Right renal cortex interstitium (tissue), 3 donors: ENCODE data around the gene FMN1. TPM values are rescaled to one million over a fixed set of nuclear protein-coding genes. Genes with fewer than 3 reads are reported as not detected.
"Not testable (repeated sequence)": the region's sequence is repeated elsewhere in the genome, so short reads cannot be mapped to it uniquely, and the experiment has no call there.

Experiments
- DNase-seq, 3 donors: peaks; one replicate each; pipeline ENCODE4 v3.0.0-alpha.2; 2013; ENCODE audit warnings: low read depth in 3 of 3, low spot score in 2 of 3
- polyA plus RNA-seq, 3 donors: library from polyadenylated mRNA; unstranded; fragments of 120-200 nt; gene quantifications; one replicate each; pipeline ENCODE4 v1.2.1, GENCODE V29; 2013; ENCODE audit not compliant: insufficient read length in 3 of 3

FMN1 gene
- polyA plus RNA-seq, 3 donors, result 14.2 to 18.6 (median 16.4) TPM

- DNase-seq, result no peak
These were observed 98.9 kb downstream of the FMN1 start for GRCh38 chr15:33095641-33096040.

DNA sequence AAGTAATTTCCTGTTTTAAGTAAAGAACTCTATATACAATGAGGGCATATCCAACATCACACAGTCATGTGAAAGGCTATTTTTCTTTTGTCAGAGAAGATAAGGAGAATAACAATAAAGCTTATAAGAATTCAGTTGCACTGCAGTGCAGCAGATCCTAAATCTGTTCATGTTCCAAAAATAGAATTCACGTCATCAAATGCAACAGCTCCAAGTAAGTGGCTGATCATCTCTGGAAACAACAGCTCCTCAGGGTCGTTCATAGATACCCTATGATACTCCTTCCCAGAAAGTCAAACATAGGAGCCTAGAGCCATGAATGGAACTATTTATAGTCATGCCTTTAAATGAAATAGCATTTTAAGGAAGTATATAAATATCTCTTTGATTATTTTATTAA, 100.2 kb downstream of the FMN1 start:
- DNase-seq, result no peak

- no peak for DNase-seq
These were observed 101.3 kb downstream of the FMN1 start for GRCh38 chr15:33093222-33093621.

- no peak for DNase-seq
These were observed 102.4 kb downstream of the FMN1 start for GRCh38 chr15:33091983-33092693.

DNA sequence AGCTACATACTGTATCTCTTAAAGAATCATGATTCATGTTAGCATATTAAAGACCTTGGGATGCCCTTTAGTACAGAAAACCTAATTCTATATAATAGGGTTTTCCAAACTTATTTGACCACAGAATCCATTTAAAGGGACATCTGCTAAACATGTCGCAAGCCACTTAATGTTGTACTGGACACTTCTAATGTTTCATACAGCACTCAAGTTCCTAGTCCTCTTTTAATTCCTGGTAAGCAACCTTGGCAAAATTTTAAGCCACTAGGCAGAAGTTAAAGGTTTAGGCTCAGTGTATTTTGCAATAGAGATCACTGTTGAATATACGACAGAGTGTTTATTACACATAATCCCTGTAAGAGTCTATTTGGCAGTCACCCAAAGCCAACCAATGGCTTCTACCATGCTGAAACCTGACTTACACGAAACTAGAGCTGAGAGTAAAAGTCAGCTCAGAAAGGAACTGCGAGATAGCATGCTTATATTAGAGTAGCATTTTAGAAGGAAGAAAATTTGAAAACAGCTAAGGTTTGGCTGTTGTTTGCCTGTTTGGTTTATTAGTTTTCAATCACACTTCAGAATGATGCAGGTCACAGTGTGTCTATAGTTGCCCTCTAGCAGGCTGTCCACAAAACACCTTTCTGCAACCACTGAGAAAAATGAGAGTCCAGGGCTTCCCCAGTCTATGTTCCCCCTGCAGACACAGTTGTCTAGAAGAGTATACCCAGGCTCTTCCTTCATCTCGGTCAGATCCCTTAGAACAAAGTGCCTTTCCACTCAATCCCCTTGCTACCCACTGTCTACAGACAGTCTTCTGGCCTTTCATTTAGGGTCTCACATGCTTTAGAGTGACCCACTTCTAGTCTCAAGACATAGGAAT, 104.4 kb downstream of the FMN1 start:
- no peak for DNase-seq

DNA sequence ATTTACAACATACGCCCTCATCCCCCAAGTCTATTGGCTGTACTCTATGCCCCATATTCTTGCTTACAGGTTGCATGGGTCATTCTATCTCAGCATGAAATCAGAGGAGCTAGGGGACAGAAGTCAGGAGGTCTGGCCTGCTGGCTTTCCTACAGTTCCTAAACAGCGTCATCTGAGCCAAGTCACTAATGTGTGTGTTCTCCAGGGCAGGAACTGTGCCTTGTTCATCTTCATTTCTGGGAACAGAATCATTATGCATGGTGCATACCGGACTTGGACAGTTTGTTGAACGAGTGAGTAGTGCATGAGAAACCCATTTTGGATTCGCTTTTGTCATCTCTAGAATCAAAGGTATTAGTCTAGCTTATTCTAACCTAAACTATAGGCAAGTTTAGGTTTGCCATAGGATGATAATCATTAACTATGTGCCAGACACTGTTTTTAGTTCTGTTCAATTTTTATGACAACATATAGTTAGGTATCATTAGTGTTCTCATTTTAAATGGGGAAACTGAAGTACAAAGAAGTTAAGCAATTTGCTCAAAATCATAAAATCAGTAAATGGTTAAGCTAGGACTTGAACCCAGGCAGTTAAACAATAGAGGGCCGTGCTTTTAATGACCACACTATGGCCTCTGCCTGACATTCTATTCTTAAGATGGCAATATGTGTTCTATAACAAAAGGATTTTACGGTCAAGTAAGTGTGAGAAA, 105.2 kb downstream of the FMN1 start:
- DNase-seq, result no peak

GRCh38 chr15:33086500-33087121, 107.9 kb downstream of the FMN1 start:
- no peak for DNase-seq

DNA sequence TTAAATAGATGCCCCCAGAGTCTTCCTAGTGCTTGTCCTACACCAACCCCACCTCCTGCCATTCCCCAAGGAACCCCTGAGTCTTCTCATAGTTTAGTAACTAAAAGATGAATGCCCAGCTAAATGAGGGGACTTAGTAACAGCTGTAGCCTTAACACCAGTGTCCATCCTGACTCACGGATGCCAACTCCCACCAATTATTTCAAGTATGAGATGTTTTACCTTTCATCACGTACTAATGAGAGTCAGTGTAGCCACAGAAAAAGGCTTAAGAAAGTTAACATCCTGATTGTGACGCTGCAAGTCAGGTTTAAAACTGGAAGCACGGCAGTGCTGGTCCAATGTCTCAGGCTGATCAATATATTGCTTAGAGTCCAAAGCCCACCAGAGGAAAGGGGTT, 109.9 kb downstream of the FMN1 start:
- DNase-seq, result no peak

GRCh38 chr15:33083232-33084081, 111.1 kb downstream of the FMN1 start:
- DNase-seq, result no peak

GRCh38 chr15:33080006-33080405, 114.5 kb downstream of the FMN1 start:
- no peak for DNase-seq

DNA sequence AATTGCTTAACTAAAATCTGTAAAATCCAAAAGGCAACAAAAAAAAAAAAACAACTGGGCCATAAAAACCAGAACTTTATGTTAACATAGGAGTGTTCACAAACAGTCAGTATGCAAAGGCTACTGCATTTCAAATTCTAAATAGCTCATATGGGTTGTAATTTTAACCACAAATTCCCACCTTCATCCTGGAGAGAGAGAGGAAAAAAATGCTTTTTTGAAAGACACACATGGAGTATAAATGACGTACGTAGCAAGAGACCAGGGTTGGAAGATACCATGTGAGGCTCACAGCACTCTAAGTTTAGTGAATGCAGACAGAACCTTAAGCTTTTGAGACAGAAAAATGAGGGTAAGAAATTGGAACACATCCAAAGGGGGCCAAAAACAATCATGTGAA, 115.9 kb downstream of the FMN1 start:
- DNase-seq, result no peak

- no peak for DNase-seq
These were observed 117.6 kb downstream of the FMN1 start for GRCh38 chr15:33076937-33077336.

DNA sequence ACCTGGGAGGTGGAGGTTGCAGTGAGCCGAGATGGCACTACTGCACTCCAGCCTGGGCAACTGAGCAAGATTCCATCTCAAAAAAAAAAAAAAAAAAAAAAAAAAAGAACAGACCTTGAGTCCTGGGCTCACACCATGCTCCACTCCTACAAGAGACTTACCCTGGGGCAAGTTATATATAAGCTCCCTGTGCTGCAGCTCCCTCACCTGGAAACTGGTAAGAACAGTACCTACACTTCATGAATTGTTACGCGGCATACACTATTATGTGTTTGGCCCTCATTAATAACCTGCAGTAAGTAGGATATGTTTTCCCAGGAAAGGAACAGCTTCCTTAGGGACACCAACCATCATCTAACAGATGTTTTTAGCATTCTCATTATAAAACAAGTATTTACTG, 119.6 kb downstream of the FMN1 start:
- DNase-seq, result no peak

DNA sequence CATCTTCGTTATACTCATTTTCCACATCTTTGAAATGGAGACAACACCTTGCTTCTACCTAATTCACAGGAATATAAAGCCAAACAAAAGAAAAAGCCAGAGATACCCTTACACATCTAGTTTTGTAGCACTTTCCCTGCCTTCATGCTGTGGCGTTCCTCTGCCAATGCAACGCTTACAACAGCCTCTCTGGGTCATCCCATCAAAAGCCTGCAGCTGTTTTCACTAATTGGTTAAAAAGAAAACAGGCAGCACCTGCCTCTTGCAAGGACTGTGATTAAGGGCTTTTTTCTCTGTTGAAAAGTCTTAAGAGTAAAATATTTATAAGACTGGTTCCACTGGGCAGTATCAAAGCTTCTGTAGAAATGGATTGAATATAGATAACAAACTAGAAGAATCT, 120.3 kb downstream of the FMN1 start:
- no peak for DNase-seq

GRCh38 chr15:33071451-33071850, 123.1 kb downstream of the FMN1 start:
- no peak for DNase-seq

DNA sequence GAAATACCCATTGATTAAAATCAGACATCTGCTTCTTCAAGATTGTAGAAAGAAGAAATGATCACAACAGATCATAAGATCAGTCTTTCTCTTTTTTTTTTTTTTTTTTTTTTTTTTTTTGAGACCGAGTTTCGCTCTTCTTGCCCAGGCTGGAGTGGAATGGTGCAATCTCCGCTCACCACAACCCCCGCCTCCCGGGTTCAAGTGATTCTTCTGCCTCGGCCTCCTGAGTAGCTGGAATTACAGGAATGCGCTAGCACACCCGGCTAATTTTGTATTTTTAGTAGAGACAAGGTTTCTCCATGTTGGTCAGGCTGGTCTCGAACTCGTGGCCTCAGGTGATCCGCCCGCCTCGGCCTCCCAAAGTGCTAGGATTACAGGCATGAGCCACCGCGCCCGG, 124.6 kb downstream of the FMN1 start:
- not testable (repeated sequence) for DNase-seq

- no peak for DNase-seq
These were observed 125.4 kb downstream of the FMN1 start for GRCh38 chr15:33069161-33069560.

DNA sequence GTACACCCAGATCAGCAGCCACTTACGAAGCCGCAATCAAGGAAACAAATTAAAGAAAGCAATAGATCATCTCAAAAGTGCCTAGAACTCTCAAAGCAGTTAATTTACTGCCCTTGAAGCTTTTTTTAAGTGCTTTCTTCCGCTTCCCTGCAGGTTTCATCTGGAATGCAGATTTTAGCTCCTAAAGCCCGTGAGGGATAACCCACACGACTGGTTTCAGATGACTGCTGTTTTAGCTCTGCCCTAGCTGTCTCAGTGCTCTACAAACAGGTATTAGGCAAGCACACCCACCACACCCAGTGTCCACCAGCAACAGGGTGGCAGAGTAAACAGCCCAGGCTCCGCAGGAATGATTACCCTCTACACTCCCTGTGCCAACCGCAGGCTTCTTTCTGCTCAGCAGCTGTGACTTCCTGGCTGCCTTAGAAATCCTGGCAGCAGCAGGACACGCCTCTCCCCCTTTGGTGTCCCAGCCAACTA, 126.0 kb downstream of the FMN1 start:
- peak in 1 of 3 donors; percentile 38 for DNase-seq

GRCh38 chr15:33068007-33068481, 126.5 kb downstream of the FMN1 start:
- no peak for DNase-seq

- no peak for DNase-seq
These were observed 127.1 kb downstream of the FMN1 start for GRCh38 chr15:33067456-33067855.
